ENCODE results near the gene IQSEC1.

GRCh38 chr3:13013151-13013561 is 60.1 kb downstream of the IQSEC1 start:
- TF ChIP-seq CTCF (IDR thresholded peaks at IDR 0.05; ENCODE audit: poor library complexity) (no peak), EZH2 (IDR thresholded peaks at IDR 0.05; ENCODE audit: borderline replicate concordance) (no peak), EZH2phosphoT487 (IDR thresholded peaks at IDR 0.05; ENCODE audit: low read depth, severe bottlenecking, unreplicated experiment) (no peak)

Data from hepatocyte (in vitro differentiated cells).